Ovary (tissue), 3 donors: ENCODE measurements around the gene SLBP.

Source experiments
- EP300 ChIP-seq: sonication (generic); formaldehyde crosslinking; IDR thresholded peaks from one replicate; pipeline ENCODE4 v1.6.1; 2017; ENCODE audit warnings: antibody characterized with exemption
- POLR2A ChIP-seq: fragments of 450-650 bp; IDR thresholded peaks from one replicate; pipeline ENCODE4 v1.6.1; 2017; ENCODE audit warnings: antibody characterized with exemption, mild to moderate bottlenecking, moderate library complexity
- TF ChIP-seq, protein P1 (sequence below), 3 donors: fragments of 450-650 bp in 2 of 3; fragments of 200-600 bp in 1 of 3; IDR thresholded peaks; one replicate each; pipeline versions ENCODE4 v1.5.1 to v1.8.0; 2016 to 2022; ENCODE audit warnings: antibody characterized with exemption in 3 of 3, mild to moderate bottlenecking in 1 of 3
- donor health status: DM: no; HTN: no; CAD: no.

DNA sequence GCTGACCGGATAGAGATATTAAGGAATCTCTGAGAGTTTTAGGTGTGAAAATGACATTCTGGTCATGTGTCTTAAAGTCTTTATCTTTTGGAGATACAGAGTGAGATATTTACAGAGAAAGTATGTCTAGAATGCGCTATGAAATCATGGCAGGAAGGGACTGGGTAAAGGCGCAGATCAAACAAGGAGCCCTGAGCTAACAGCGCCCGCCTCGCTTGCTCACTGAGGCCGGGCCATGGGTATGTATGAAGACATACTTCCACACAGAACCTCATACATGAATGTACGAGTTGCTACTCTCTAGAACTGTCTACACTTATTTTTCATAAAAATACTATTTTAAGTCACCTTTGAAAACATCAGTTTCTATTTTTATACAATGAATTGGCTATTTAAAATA is 48.0 kb downstream of the SLBP start:
- TF ChIP-seq, protein P1, sequence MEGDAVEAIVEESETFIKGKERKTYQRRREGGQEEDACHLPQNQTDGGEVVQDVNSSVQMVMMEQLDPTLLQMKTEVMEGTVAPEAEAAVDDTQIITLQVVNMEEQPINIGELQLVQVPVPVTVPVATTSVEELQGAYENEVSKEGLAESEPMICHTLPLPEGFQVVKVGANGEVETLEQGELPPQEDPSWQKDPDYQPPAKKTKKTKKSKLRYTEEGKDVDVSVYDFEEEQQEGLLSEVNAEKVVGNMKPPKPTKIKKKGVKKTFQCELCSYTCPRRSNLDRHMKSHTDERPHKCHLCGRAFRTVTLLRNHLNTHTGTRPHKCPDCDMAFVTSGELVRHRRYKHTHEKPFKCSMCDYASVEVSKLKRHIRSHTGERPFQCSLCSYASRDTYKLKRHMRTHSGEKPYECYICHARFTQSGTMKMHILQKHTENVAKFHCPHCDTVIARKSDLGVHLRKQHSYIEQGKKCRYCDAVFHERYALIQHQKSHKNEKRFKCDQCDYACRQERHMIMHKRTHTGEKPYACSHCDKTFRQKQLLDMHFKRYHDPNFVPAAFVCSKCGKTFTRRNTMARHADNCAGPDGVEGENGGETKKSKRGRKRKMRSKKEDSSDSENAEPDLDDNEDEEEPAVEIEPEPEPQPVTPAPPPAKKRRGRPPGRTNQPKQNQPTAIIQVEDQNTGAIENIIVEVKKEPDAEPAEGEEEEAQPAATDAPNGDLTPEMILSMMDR (IDR thresholded peaks at IDR 0.05) = no peak
- no peak for TF ChIP-seq EP300
- TF ChIP-seq POLR2A = no peak
